HCT116 (cell line): Measurements from ENCODE around the gene PPP1CB.

Source experiments
- CBX3 ChIP-seq: IDR thresholded peaks from 2 replicates; pipeline ENCODE4 v1.6.1; 2012; ENCODE audit warnings: low read depth
- EGR1 ChIP-seq: IDR thresholded peaks from 2 replicates; pipeline ENCODE4 v1.6.1; 2012; ENCODE audit warnings: low read depth
- EZH2phosphoT487 ChIP-seq: fragments of 200-600 bp; IDR thresholded peaks from 2 replicates; pipeline ENCODE4 v1.6.1; 2018; ENCODE audit warnings: antibody characterized with exemption, borderline replicate concordance
- POLR2A ChIP-seq: IDR thresholded peaks from 2 replicates; pipeline ENCODE4 v1.7.0; 2011; ENCODE audit warnings: borderline replicate concordance; ENCODE audit not compliant: insufficient read depth, insufficient read length; ENCODE audit errors: extremely low read depth
- POLR2AphosphoS5 ChIP-seq: IDR thresholded peaks from 2 replicates; pipeline ENCODE4 v1.6.1; 2011; ENCODE audit warnings: mild to moderate bottlenecking, low read depth, low read length, moderate library complexity
- TCF7L2 ChIP-seq: IDR thresholded peaks from 2 replicates; pipeline ENCODE4 v1.7.0; 2011; ENCODE audit warnings: borderline replicate concordance, inconsistent platforms; ENCODE audit not compliant: insufficient read depth, insufficient read length; ENCODE audit errors: extremely low read depth
- YY1 ChIP-seq: IDR thresholded peaks from 2 replicates; pipeline ENCODE4 v1.6.1; 2011; ENCODE audit warnings: low read length, low read depth, moderate library complexity, mild to moderate bottlenecking; ENCODE audit not compliant: insufficient replicate concordance; ENCODE audit errors: extremely low read depth
- ZNF274 ChIP-seq: fragments of 200-500 bp; sonication (Bioruptor generic); IDR thresholded peaks from 2 replicates; pipeline ENCODE4 v1.6.1; 2014; ENCODE audit warnings: mild to moderate bottlenecking, low read depth, low read length, inconsistent platforms
- TF ChIP-seq, protein P1 (sequence below): IDR thresholded peaks from 2 replicates; pipeline ENCODE4 v1.6.1; 2012
- TF ChIP-seq, protein P2 (sequence below), 3 experiments: fragments of 200-600 bp in 1 of 3; sonication (generic) in 1 of 3; IDR thresholded peaks in 2 of 3; conservative IDR thresholded peaks in 1 of 3; 2 replicates each; pipeline ENCODE4 v1.5.1; 2012 to 2017; ENCODE audit warnings: low read depth in 2 of 3, low read length in 2 of 3, antibody characterized with exemption in 1 of 3, borderline replicate concordance in 1 of 3, control low read depth in 1 of 3, mild to moderate bottlenecking in 1 of 3, mixed read lengths in 1 of 3, mixed run types in 1 of 3, moderate library complexity in 1 of 3; ENCODE audit not compliant: insufficient read depth in 1 of 3

DNA sequence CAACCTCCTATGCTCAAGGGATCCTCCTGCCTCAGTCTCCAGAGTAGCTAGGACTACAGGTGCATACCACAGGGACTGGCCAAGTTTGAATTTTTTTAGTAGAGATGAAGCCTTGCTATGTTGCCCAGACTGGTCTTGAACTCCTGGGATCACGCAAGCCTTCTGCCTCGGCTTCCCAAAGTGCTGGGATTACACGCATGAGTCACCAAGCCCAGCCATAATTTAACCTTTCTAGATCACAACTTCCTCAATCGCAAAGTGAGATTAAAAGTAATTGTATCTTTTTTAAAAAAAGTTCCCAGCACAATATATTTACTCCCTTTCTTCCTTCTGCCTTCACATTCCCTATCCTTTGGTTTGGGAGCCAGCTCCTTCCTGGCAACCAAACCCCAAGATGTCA, 5.8 kb upstream of the PPP1CB start:
- TF ChIP-seq, protein P1, sequence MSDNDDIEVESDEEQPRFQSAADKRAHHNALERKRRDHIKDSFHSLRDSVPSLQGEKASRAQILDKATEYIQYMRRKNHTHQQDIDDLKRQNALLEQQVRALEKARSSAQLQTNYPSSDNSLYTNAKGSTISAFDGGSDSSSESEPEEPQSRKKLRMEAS, result no peak
- TF ChIP-seq ZNF274, result no peak
- no peak for TF ChIP-seq POLR2AphosphoS5
- TF ChIP-seq YY1, result no peak
- TF ChIP-seq, protein P2, sequence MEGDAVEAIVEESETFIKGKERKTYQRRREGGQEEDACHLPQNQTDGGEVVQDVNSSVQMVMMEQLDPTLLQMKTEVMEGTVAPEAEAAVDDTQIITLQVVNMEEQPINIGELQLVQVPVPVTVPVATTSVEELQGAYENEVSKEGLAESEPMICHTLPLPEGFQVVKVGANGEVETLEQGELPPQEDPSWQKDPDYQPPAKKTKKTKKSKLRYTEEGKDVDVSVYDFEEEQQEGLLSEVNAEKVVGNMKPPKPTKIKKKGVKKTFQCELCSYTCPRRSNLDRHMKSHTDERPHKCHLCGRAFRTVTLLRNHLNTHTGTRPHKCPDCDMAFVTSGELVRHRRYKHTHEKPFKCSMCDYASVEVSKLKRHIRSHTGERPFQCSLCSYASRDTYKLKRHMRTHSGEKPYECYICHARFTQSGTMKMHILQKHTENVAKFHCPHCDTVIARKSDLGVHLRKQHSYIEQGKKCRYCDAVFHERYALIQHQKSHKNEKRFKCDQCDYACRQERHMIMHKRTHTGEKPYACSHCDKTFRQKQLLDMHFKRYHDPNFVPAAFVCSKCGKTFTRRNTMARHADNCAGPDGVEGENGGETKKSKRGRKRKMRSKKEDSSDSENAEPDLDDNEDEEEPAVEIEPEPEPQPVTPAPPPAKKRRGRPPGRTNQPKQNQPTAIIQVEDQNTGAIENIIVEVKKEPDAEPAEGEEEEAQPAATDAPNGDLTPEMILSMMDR (IDR thresholded peaks at IDR 0.05 in 2 of 3, conservative IDR thresholded peaks at IDR 0.05 in 1 of 3; ENCODE audit: borderline replicate concordance in 1 of 3, insufficient read depth in 1 of 3, low read depth in 2 of 3, low read length in 2 of 3), result no peak
- TF ChIP-seq CBX3, result no peak
- no peak for TF ChIP-seq EZH2phosphoT487
- no peak for TF ChIP-seq TCF7L2
- TF ChIP-seq EGR1, result no peak
- TF ChIP-seq POLR2A, result no peak
